NB4 (cell line): Measurements from ENCODE around the gene NOP16.
A peak's percentile ranks its signal among the peaks of the same experiment; 100 is the strongest.

Source experiments
- DNase-seq: peaks from one replicate; pipeline ENCODE4 v3.0.0; 2010; ENCODE audit warnings: low read depth
- H3K4me3 ChIP-seq: one replicate; pipeline ENCODE4 v1.5.1; 2011; ENCODE audit warnings: mild to moderate bottlenecking, low read depth, low read length, moderate library complexity
- CTCF ChIP-seq: IDR thresholded peaks from one replicate; pipeline ENCODE4 v1.5.1; 2012; ENCODE audit warnings: low read depth, low read length
- MAX ChIP-seq: IDR thresholded peaks from 2 replicates; pipeline ENCODE4 v1.6.1; 2011; ENCODE audit warnings: low read depth, low read length
- MYC ChIP-seq: IDR thresholded peaks from 2 replicates; pipeline ENCODE4 v1.6.1; 2011; ENCODE audit warnings: low read depth, low read length
- POLR2A ChIP-seq: IDR thresholded peaks from 2 replicates; pipeline ENCODE4 v1.6.1; 2011; ENCODE audit warnings: mild to moderate bottlenecking; ENCODE audit not compliant: insufficient read length; ENCODE audit errors: extremely low read depth

The NOP16 gene

GRCh38 chr5:176416965-176417364 lies 28.6 kb upstream of the NOP16 start:
- DNase-seq, result no peak
- no peak for TF ChIP-seq CTCF
- TF ChIP-seq POLR2A, result no peak
- TF ChIP-seq MAX, result no peak
- no peak for TF ChIP-seq MYC
- H3K4me3 ChIP-seq, result peak overlapping the region; percentile 42

- TF ChIP-seq MYC (peak; percentile 64), MAX (peak; percentile 73), POLR2A (peak; percentile 32), CTCF (peak; percentile 6)
- peak; percentile 88 for DNase-seq
- H3K4me3 ChIP-seq, result peak within 1 kb of the TSS; percentile 54
Observed at GRCh38 chr5:176415952-176416924, 27.8 kb upstream of the NOP16 start, which contains the start of gene CLTB. TSS of gene CLTB (minus strand) at chr5:176416539. CDS start at chr5:176416363, 176 bp downstream.

GRCh38 chr5:176415240-176415951 lies 27.0 kb upstream of the NOP16 start:
- TF ChIP-seq POLR2A (no peak), MYC (no peak), MAX (no peak)
- H3K4me3 ChIP-seq, result peak overlapping the region; percentile 54
- DNase-seq, result no peak

GRCh38 chr5:176414704-176415103 lies 26.3 kb upstream of the NOP16 start:
- H3K4me3 ChIP-seq, result no peak overlapping the region
- DNase-seq, result no peak
- no peak for TF ChIP-seq MAX
- no peak for TF ChIP-seq CTCF
- TF ChIP-seq MYC, result no peak
- TF ChIP-seq POLR2A, result no peak

GRCh38 chr5:176413709-176414191 lies 25.4 kb upstream of the NOP16 start:
- no peak for DNase-seq
- no peak overlapping the region for H3K4me3 ChIP-seq
- TF ChIP-seq MAX (no peak), CTCF (no peak), POLR2A (no peak)
